Activated T-cell treated with anti-CD3 and anti-CD28 coated beads, Interleukin-2, amount 50 U/mL, for 1 hour (primary cell): ENCODE measurements around the gene KRTAP10-11.
"Not testable (repeated sequence)": the region's sequence is repeated elsewhere in the genome, so short reads cannot be mapped to it uniquely, and the experiment has no call there.

Experiments
- DNase-seq: peaks from one replicate; pipeline ENCODE4 v3.0.0-alpha.2; 2020

The KRTAP10-11 gene

GRCh38 chr21:44643741-44644310, 2.4 kb upstream of the KRTAP10-11 start:
- no peak for DNase-seq

GRCh38 chr21:44644878-44645277, 1.3 kb upstream of the KRTAP10-11 start:
- no peak for DNase-seq

GRCh38 chr21:44647222-44647552, 973 bp downstream of the KRTAP10-11 start:
- no peak for DNase-seq

- no peak for DNase-seq
These were observed 2.5 kb downstream of the KRTAP10-11 start for GRCh38 chr21:44648557-44649311.

- no peak for DNase-seq
These were observed 3.4 kb downstream of the KRTAP10-11 start for GRCh38 chr21:44649521-44650100.

GRCh38 chr21:44650265-44650972, 4.2 kb downstream of the KRTAP10-11 start:
- DNase-seq, result no peak

- DNase-seq, result no peak
These were observed 4.9 kb downstream of the KRTAP10-11 start for GRCh38 chr21:44650973-44651675.

- DNase-seq, result no peak
These were observed 6.9 kb downstream of the KRTAP10-11 start for GRCh38 chr21:44653123-44653522.

- peak; percentile 62 for DNase-seq
These were observed 7.7 kb downstream of the KRTAP10-11 start for GRCh38 chr21:44653656-44654575.

- DNase-seq, result no peak
These were observed 8.5 kb downstream of the KRTAP10-11 start, which contains the start of gene KRTAP12-4 for GRCh38 chr21:44654576-44655175. Gene KRTAP12-4, minus strand, starts transcription at chr21:44654659. Its CDS starts 45 bp downstream, at chr21:44654614.

- no peak for DNase-seq
These were observed 10.7 kb downstream of the KRTAP10-11 start for GRCh38 chr21:44656868-44657267.

- peak; percentile 63 for DNase-seq
These were observed 11.7 kb downstream of the KRTAP10-11 start, which contains the start of gene KRTAP12-3 for GRCh38 chr21:44657635-44658540. Gene KRTAP12-3, plus strand, starts transcription at chr21:44657932. Its CDS starts 48 bp downstream, at chr21:44657980.

- no peak for DNase-seq
These were observed 12.3 kb downstream of the KRTAP10-11 start for GRCh38 chr21:44658541-44658910.

- DNase-seq, result no peak
These were observed 12.8 kb downstream of the KRTAP10-11 start for GRCh38 chr21:44658913-44659595.

- DNase-seq, result not testable (repeated sequence)
These were observed 15.4 kb downstream of the KRTAP10-11 start for GRCh38 chr21:44661567-44661966.

GRCh38 chr21:44664691-44665090, 18.5 kb downstream of the KRTAP10-11 start:
- no peak for DNase-seq

- DNase-seq, result no peak
These were observed 20.4 kb downstream of the KRTAP10-11 start, which contains the start of gene KRTAP12-2 for GRCh38 chr21:44666401-44667320. Gene KRTAP12-2, minus strand, starts transcription at chr21:44666927. Its CDS starts 41 bp downstream, at chr21:44666886.

- no peak for DNase-seq
These were observed 21.4 kb downstream of the KRTAP10-11 start for GRCh38 chr21:44667612-44668011.
